H9 (cell line): Measurements from ENCODE around the gene FHIP1B. TPM values are rescaled to one million over a fixed set of nuclear protein-coding genes. Genes with fewer than 3 reads are reported as not detected.

Experiments
- DNase-seq: peaks from one replicate; pipeline ENCODE4 v3.0.0-alpha.2; 2017
- H2AFZ ChIP-seq: one replicate; pipeline ENCODE4 v1.6.1; 2013; ENCODE audit warnings: mild to moderate bottlenecking, low read length, control low read depth, moderate library complexity
- H2AK5ac ChIP-seq: 2 replicates; pipeline ENCODE4 v1.6.1; 2013; ENCODE audit warnings: low read length, control low read depth, mixed read lengths; ENCODE audit not compliant: insufficient read length
- H2BK120ac ChIP-seq: one replicate; pipeline ENCODE4 v1.6.1; 2013; ENCODE audit warnings: low read depth, mild to moderate bottlenecking, low read length, control low read depth, inconsistent platforms; ENCODE audit not compliant: poor library complexity, severe bottlenecking
- H2BK12ac ChIP-seq: 2 replicates; pipeline ENCODE4 v1.6.1; 2013; ENCODE audit warnings: low read length, control low read depth, mixed read lengths, low read depth; ENCODE audit not compliant: insufficient read length
- H2BK15ac ChIP-seq: 2 replicates; pipeline ENCODE4 v1.6.1; 2013; ENCODE audit warnings: low read depth, low read length, control low read depth
- H2BK20ac ChIP-seq: one replicate; pipeline ENCODE4 v1.6.1; 2013; ENCODE audit warnings: low read depth, mild to moderate bottlenecking, low read length, control low read depth, inconsistent platforms; ENCODE audit not compliant: poor library complexity, severe bottlenecking
- H2BK5ac ChIP-seq: 2 replicates; pipeline ENCODE4 v1.6.1; 2013; ENCODE audit warnings: low read length, control low read depth, mixed read lengths; ENCODE audit not compliant: insufficient read length
- H3K14ac ChIP-seq: 2 replicates; pipeline ENCODE4 v1.6.1; 2013; ENCODE audit warnings: low read length, control low read depth; ENCODE audit not compliant: insufficient read depth
- H3K18ac ChIP-seq: 2 replicates; pipeline ENCODE4 v1.6.1; 2013; ENCODE audit warnings: low read depth, mild to moderate bottlenecking, mixed read lengths, low read length, control low read depth; ENCODE audit not compliant: insufficient read length
- H3K23ac ChIP-seq: 2 replicates; pipeline ENCODE4 v1.6.1; 2013; ENCODE audit warnings: low read length, control low read depth, mixed read lengths, low read depth; ENCODE audit not compliant: insufficient read length
- H3K23me2 ChIP-seq: 2 replicates; pipeline ENCODE4 v1.6.1; 2013; ENCODE audit warnings: low read depth, mild to moderate bottlenecking, mixed read lengths, low read length, control low read depth; ENCODE audit not compliant: insufficient read length, poor library complexity, severe bottlenecking
- H3K27ac ChIP-seq: 2 replicates; pipeline ENCODE4 v1.5.1; 2013; ENCODE audit warnings: low read length, control low read depth, mixed read lengths, low read depth; ENCODE audit not compliant: insufficient read length
- H3K27me3 ChIP-seq: 2 replicates; pipeline ENCODE4 v1.6.1; 2013; ENCODE audit warnings: low read length, control low read depth, inconsistent platforms; ENCODE audit not compliant: insufficient read depth
- H3K4ac ChIP-seq: 2 replicates; pipeline ENCODE4 v1.6.1; 2013; ENCODE audit warnings: low read depth, mild to moderate bottlenecking, control low read depth, inconsistent platforms, low read length, moderate library complexity
- H3K4me1 ChIP-seq: 2 replicates; pipeline ENCODE4 v1.6.1; 2013; ENCODE audit warnings: low read length, control low read depth, inconsistent platforms; ENCODE audit not compliant: insufficient read depth
- H3K4me2 ChIP-seq: 2 replicates; pipeline ENCODE4 v1.6.1; 2013; ENCODE audit warnings: low read length, control low read depth, mixed read lengths; ENCODE audit not compliant: insufficient read length, insufficient read depth
- H3K56ac ChIP-seq: 2 replicates; pipeline ENCODE4 v1.6.1; 2013; ENCODE audit warnings: low read depth, mild to moderate bottlenecking, mixed read lengths, low read length, control low read depth; ENCODE audit not compliant: insufficient read length
- H3K79me1 ChIP-seq: 2 replicates; pipeline ENCODE4 v1.6.1; 2013; ENCODE audit warnings: low read depth, mild to moderate bottlenecking, moderate library complexity, low read length, control low read depth, inconsistent platforms; ENCODE audit not compliant: insufficient read depth, poor library complexity, severe bottlenecking
- H3K79me2 ChIP-seq: 2 replicates; pipeline ENCODE4 v1.6.1; 2013; ENCODE audit warnings: low read length, control low read depth, inconsistent platforms; ENCODE audit not compliant: insufficient read depth
- H3K9ac ChIP-seq: 2 replicates; pipeline ENCODE4 v1.6.1; 2013; ENCODE audit warnings: low read length, control low read depth, mixed read lengths; ENCODE audit not compliant: insufficient read length; ENCODE audit errors: extremely low read depth
- H3K9me3 ChIP-seq: one replicate; pipeline ENCODE4 v1.6.1; 2013; ENCODE audit warnings: low read depth, low read length, inconsistent platforms; ENCODE audit not compliant: control insufficient read depth
- H3T11ph ChIP-seq: one replicate; pipeline ENCODE4 v1.6.1; 2013; ENCODE audit warnings: mild to moderate bottlenecking, low read length, control low read depth, inconsistent platforms
- H4K20me1 ChIP-seq: one replicate; pipeline ENCODE4 v1.6.1; 2013; ENCODE audit not compliant: control insufficient read depth, insufficient read length, insufficient read depth
- H4K5ac ChIP-seq: 2 replicates; pipeline ENCODE4 v1.6.1; 2013; ENCODE audit warnings: low read depth, mild to moderate bottlenecking, mixed read lengths, low read length, control low read depth; ENCODE audit not compliant: insufficient read length
- H4K8ac ChIP-seq: replicated peaks from 2 replicates; pipeline ENCODE4 v1.6.1; 2013; ENCODE audit warnings: low read length, control low read depth, mixed read lengths, low read depth; ENCODE audit not compliant: insufficient read length
- H4K91ac ChIP-seq: 2 replicates; pipeline ENCODE4 v1.6.1; 2013; ENCODE audit warnings: low read depth, mild to moderate bottlenecking, moderate library complexity, mixed read lengths, low read length, control low read depth; ENCODE audit not compliant: insufficient read length
- H3K27ac Mint-ChIP-seq, 3 experiments: 2 replicates in 2 of 3; 3 replicates in 1 of 3; pipeline ENCODE4 v1.8.0; 2020 to 2021; ENCODE audit warnings: mixed read lengths in 3 of 3, mild to moderate bottlenecking in 1 of 3, moderate library complexity in 1 of 3
- H3K27me3 Mint-ChIP-seq: 2 replicates; pipeline ENCODE4 v1.8.0; 2021; ENCODE audit warnings: low read depth, mild to moderate bottlenecking, moderate library complexity, mixed read lengths
- H3K36me3 Mint-ChIP-seq, 3 experiments: 2 replicates in 2 of 3; 3 replicates in 1 of 3; pipeline ENCODE4 v1.8.0; 2020 to 2021; ENCODE audit warnings: low read depth in 3 of 3, mixed read lengths in 3 of 3; ENCODE audit not compliant: insufficient read depth in 1 of 3
- H3K4me1 Mint-ChIP-seq, 2 experiments: 2 replicates each; pipeline ENCODE4 v1.8.0; 2020; ENCODE audit warnings: mixed read lengths in 2 of 2
- H3K4me3 Mint-ChIP-seq, 2 experiments: 2 replicates in 1 of 2; 3 replicates in 1 of 2; pipeline ENCODE4 v1.8.0; 2020 to 2021; ENCODE audit warnings: mild to moderate bottlenecking in 2 of 2, mixed read lengths in 2 of 2, moderate library complexity in 1 of 2
- H3K9me3 Mint-ChIP-seq, 2 experiments: 2 replicates in 1 of 2; 3 replicates in 1 of 2; pipeline ENCODE4 v1.8.0; 2020; ENCODE audit warnings: mild to moderate bottlenecking in 2 of 2, mixed read lengths in 2 of 2, moderate library complexity in 1 of 2
- WGBS: extraction: QIAGEN DNeasy Blood & Tissue Kit; methylation state at CpG from one replicate; pipeline ENCODE4 v1.1.7; 2013; ENCODE audit warnings: missing lambda C conversion rate, low lambda C conversion rate, mixed read lengths; ENCODE audit not compliant: insufficient read length; ENCODE audit errors: extremely low coverage; 5-methylcytosine and 5-hydroxymethylcytosine counted together
- total RNA-seq: library from RNA; stranded (reverse); gene quantifications from 2 replicates; pipeline ENCODE4 v1.2.1, GENCODE V29; 2021
- TF ChIP-seq, protein P1 (sequence below): fragments of 200-600 bp; sonication (generic); conservative IDR thresholded peaks from 3 replicates; pipeline ENCODE4 v1.8.0; 2021; ENCODE audit warnings: antibody characterized with exemption, mild to moderate bottlenecking

The FHIP1B gene
- total RNA-seq, 1 experiment from 2014 or later, result 28.5 TPM

DNA sequence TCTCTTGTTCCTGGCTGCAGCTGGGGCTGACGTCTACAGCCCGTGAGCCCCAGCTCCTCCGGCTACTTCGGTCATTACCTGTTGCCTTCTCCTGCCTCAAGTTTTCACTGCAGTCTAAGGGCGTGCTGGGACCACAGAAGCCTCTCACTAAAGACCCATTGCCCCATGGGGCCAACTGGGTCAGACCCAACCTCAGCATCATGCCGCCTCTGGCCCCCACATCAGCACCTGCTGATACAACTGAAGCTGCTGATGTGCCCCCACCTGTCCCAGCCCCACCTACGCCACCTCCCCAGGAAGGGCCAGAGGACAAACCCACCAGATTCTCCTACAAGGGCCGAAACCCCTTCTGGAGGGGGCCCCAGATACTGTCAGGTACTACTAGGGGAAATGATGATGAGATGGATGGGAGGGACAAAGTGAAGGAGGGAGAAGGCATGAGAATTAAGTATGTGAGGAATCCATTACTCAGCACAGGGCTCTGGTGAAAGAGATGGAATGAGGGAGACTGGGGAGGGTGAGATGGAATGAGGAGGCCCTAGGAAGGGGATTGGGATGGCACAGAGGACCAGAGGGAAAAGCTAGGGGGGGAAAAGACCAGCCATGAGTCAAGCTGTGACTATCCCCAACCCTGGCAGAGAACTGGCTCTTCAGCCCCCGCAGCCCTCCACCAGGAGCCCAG is 24.0 kb downstream of the FHIP1B start:
- Histone ChIP-seq H2AK5ac (no peak overlapping the region), H4K91ac (no peak overlapping the region), H4K8ac (no peak overlapping the region), H3K9me3 (no peaks in the 10 kb centered on the region), H3K18ac (no peak overlapping the region), H3K79me2 (no peaks in the 10 kb centered on the region), H3K27me3 (no peaks in the 10 kb centered on the region), H4K5ac (no peak overlapping the region), H3K79me1 (no peaks in the 10 kb centered on the region), H3T11ph (no peak overlapping the region), H2BK12ac (no peak overlapping the region), H2BK15ac (no peak overlapping the region), H3K23me2 (no peaks in the 10 kb centered on the region), H2AFZ (no peak overlapping the region), H3K14ac (no peak overlapping the region), H3K23ac (no peak overlapping the region), H2BK5ac (no peak overlapping the region), H3K4ac (no peak overlapping the region), H2BK120ac (no peak overlapping the region), H3K4me2 (no peak overlapping the region), H3K27ac (no peak overlapping the region), H2BK20ac (no peak overlapping the region), H3K56ac (no peak overlapping the region), H3K9ac (no peak overlapping the region), H3K4me1 (no peaks in the 10 kb centered on the region), H4K20me1 (no peaks in the 10 kb centered on the region)
- Mint-ChIP-seq H3K9me3 (no peaks in the 10 kb centered on the region), H3K4me1 (no peaks in the 10 kb centered on the region), H3K4me3 (no peak overlapping the region), H3K36me3 (peaks cover 5 to 32% (median 20%) of the 10 kb centered on the region in 3 experiments; a peak in 4 of 7 replicates), H3K27ac (no peak overlapping the region; a peak in 1 of 7 replicates), H3K27me3 (no peaks in the 10 kb centered on the region)
- no peak for DNase-seq
- TF ChIP-seq, protein P1, sequence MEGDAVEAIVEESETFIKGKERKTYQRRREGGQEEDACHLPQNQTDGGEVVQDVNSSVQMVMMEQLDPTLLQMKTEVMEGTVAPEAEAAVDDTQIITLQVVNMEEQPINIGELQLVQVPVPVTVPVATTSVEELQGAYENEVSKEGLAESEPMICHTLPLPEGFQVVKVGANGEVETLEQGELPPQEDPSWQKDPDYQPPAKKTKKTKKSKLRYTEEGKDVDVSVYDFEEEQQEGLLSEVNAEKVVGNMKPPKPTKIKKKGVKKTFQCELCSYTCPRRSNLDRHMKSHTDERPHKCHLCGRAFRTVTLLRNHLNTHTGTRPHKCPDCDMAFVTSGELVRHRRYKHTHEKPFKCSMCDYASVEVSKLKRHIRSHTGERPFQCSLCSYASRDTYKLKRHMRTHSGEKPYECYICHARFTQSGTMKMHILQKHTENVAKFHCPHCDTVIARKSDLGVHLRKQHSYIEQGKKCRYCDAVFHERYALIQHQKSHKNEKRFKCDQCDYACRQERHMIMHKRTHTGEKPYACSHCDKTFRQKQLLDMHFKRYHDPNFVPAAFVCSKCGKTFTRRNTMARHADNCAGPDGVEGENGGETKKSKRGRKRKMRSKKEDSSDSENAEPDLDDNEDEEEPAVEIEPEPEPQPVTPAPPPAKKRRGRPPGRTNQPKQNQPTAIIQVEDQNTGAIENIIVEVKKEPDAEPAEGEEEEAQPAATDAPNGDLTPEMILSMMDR, result no peak
- no CpG with 5 or more reads among the region's 9 CpGs for WGBS
